Endothelial cell of umbilical vein (primary cell): ENCODE data around the gene PTGDS. TPM values are rescaled to one million over a fixed set of nuclear protein-coding genes. Genes with fewer than 3 reads are reported as not detected.

Source experiments
- BruUV-seq: library from RNA; stranded (reverse); fragments of 400-500 nt; replicated peaks from 2 replicates; lab custom pipeline; 2021; lab: Mats Ljungman, UMichigan
- CTCF ChIA-PET: fragments of 300-600, 350-600 bp; sonication (Branson Sonifier 250); formaldehyde crosslinking; loops from one replicate; lab custom pipeline; 2021; ENCODE audit warnings: antibody characterized with exemption, inconsistent platforms; lab: Charles Lee
- POLR2A ChIA-PET: fragments of 300-600, 350-600 bp; sonication (Branson Sonifier 250); formaldehyde crosslinking; loops from one replicate; lab custom pipeline; 2021; ENCODE audit warnings: antibody characterized with exemption, inconsistent platforms; lab: Charles Lee
- DNase-seq: peaks from one replicate; pipeline ENCODE4 v3.0.0-alpha.2; 2011; ENCODE audit warnings: low read depth, low spot score
- FAIRE-seq: peaks from 2 replicates; lab custom pipeline; 2011; peaks lifted over from hg19 to GRCh38; lab: Jason Lieb, UNC
- H2AFZ ChIP-seq: 2 replicates; pipeline ENCODE4 v1.6.0; 2012; ENCODE audit warnings: low read depth, low read length, control low read depth, inconsistent platforms
- H3K27ac ChIP-seq: 2 replicates; pipeline ENCODE4 v1.5.1; 2011; ENCODE audit warnings: low read depth, mild to moderate bottlenecking, control low read depth, low read length, moderate library complexity; ENCODE audit not compliant: insufficient read depth
- H3K27me3 ChIP-seq, 2 experiments: 2 replicates each; pipeline versions ENCODE4 v1.6.0 to v1.6.1; 2011; ENCODE audit warnings: low read length in 2 of 2, mixed read lengths in 1 of 2; ENCODE audit not compliant: control insufficient read depth in 2 of 2, insufficient read depth in 2 of 2
- H3K36me3 ChIP-seq, 2 experiments: 2 replicates in 1 of 2; 3 replicates in 1 of 2; pipeline ENCODE4 v1.5.1; 2011; ENCODE audit warnings: low read length in 2 of 2, mild to moderate bottlenecking in 1 of 2, moderate library complexity in 1 of 2; ENCODE audit not compliant: control insufficient read depth in 2 of 2, insufficient read depth in 2 of 2; ENCODE audit errors: extremely low read depth in 1 of 2
- H3K4me1 ChIP-seq: 3 replicates; pipeline ENCODE4 v1.5.1; 2011; ENCODE audit warnings: mild to moderate bottlenecking, low read length; ENCODE audit not compliant: control insufficient read depth, insufficient read depth; ENCODE audit errors: extremely low read depth
- H3K4me2 ChIP-seq: 2 replicates; pipeline ENCODE4 v1.6.1; 2011; ENCODE audit warnings: low read length, control low read depth, mixed read lengths; ENCODE audit not compliant: insufficient read depth
- H3K4me3 ChIP-seq, 3 experiments: fragments of 200-600 bp in 1 of 3; sonication (generic), shearing (Covaris generic) in 1 of 3; replicated peaks in 1 of 3; 2 replicates each; pipeline ENCODE4 v1.5.1; 2011 to 2016; ENCODE audit warnings: control low read depth in 3 of 3, low read length in 3 of 3, mild to moderate bottlenecking in 2 of 3, inconsistent platforms in 1 of 3, low read depth in 1 of 3, moderate library complexity in 1 of 3; ENCODE audit not compliant: insufficient read depth in 1 of 3
- H3K79me2 ChIP-seq: 2 replicates; pipeline ENCODE4 v1.6.0; 2012; ENCODE audit warnings: low read length, inconsistent platforms; ENCODE audit not compliant: control insufficient read depth, insufficient read depth
- H3K9ac ChIP-seq: replicated peaks from 2 replicates; pipeline ENCODE3; 2011; ENCODE audit warnings: low read length, control low read depth; ENCODE audit not compliant: insufficient read depth; ENCODE audit errors: extremely low read depth
- H3K9me1 ChIP-seq: replicated peaks from 3 replicates; pipeline ENCODE4 v1.6.0; 2011; ENCODE audit warnings: mild to moderate bottlenecking, low read length; ENCODE audit not compliant: control insufficient read depth, insufficient read depth; ENCODE audit errors: extremely low read depth
- H3K9me3 ChIP-seq: replicated peaks from 2 replicates; pipeline ENCODE4 v1.5.1; 2012; ENCODE audit warnings: low read length, inconsistent platforms; ENCODE audit not compliant: control insufficient read depth, insufficient read depth
- H4K20me1 ChIP-seq: replicated peaks from 2 replicates; pipeline ENCODE3; 2011; ENCODE audit warnings: mild to moderate bottlenecking, low read length; ENCODE audit not compliant: control insufficient read depth, insufficient read depth; ENCODE audit errors: extremely low read depth
- CTCF ChIP-seq, 2 donors: IDR thresholded peaks; 1 replicate in 1 of 2; 2 replicates in 1 of 2; pipeline ENCODE4 v1.5.1; 2011; ENCODE audit warnings: low read length in 2 of 2, mild to moderate bottlenecking in 2 of 2, moderate library complexity in 2 of 2, control low read depth in 1 of 2, inconsistent platforms in 1 of 2, low read depth in 1 of 2; ENCODE audit not compliant: insufficient read depth in 1 of 2; ENCODE audit errors: extremely low read depth in 1 of 2
- EZH2 ChIP-seq: IDR thresholded peaks from 2 replicates; pipeline ENCODE4 v1.6.1; 2012; ENCODE audit warnings: borderline replicate concordance, low read depth, mild to moderate bottlenecking, moderate library complexity, low read length, inconsistent platforms; ENCODE audit not compliant: severe bottlenecking
- POLR2A ChIP-seq: IDR thresholded peaks from 2 replicates; pipeline ENCODE4 v1.6.1; 2012; ENCODE audit warnings: low read depth, mild to moderate bottlenecking, control low read depth, low read length
- dilution Hi-C: fragments of 300-500 bp; cut with MboI; formaldehyde crosslinking; loops from one replicate; pipeline ENCODE4 v1.15.0; 2019; ENCODE audit warnings: low sequenced_read_pairs; ENCODE audit not compliant: extremely low pct_ligation_motif_present
- intact Hi-C: fragments of 100-400 bp; cut with micrococcal nuclease; formaldehyde crosslinking; loops from one replicate; pipeline ENCODE4 v1.10.0; 2022
- polyA plus RNA-seq, 4 experiments: library from polyadenylated mRNA; depleted of rRNA in 3 of 4; stranded (reverse) in 3 of 4; unstranded in 1 of 4; fragments of >200 nt; gene quantifications; 2 replicates each; pipeline versions ENCODE4 v1.2.1 to v1.2.3, GENCODE V29; 2011 to 2012; ENCODE audit warnings: missing spikeins in 1 of 4
- total RNA-seq: library from RNA; stranded (reverse); gene quantifications from 2 replicates; pipeline ENCODE4 v1.2.3, GENCODE V29; 2021

Gene PTGDS
- total and polyA plus RNA-seq, 2 donors (not counting 3 experiments of a cell fraction or from before 2014, with no cell fraction given): not detected

GRCh38 chr9:136975644-136976043 lies 1.7 kb upstream of the PTGDS start:
- dilution Hi-C loops: no loop called here

More at GRCh38 chr9:136975644-136976043, 1.7 kb upstream of the PTGDS start:
- Histone ChIP-seq H3K4me3 (no peak overlapping the region), H3K9me1 (no peaks in the 10 kb centered on the region), H3K9ac (no peak overlapping the region), H3K36me3 (no peaks in the 10 kb centered on the region), H3K9me3 (no peaks in the 10 kb centered on the region), H3K4me2 (no peak overlapping the region), H4K20me1 (no peaks in the 10 kb centered on the region), H3K4me1 (no peaks in the 10 kb centered on the region), H2AFZ (no peak overlapping the region), H3K27me3 (no peaks in the 10 kb centered on the region), H3K79me2 (no peaks in the 10 kb centered on the region), H3K27ac (no peak overlapping the region)
- no TSS peak for BruUV-seq
- FAIRE-seq: no peak
- POLR2A ChIA-PET: no interaction called here
- CTCF ChIA-PET: interaction anchor here (1.2 to 1.8 kb wide), 5 partner anchors 11 to 60 kb away, joined by 5 to 9 read pairs (median 6); partner anchors contain the start of gene PAXX
- intact Hi-C loops: no loop called here
- TF ChIP-seq POLR2A (no peak), CTCF (IDR thresholded peaks at IDR 0.05; ENCODE audit: extremely low read depth in 1 of 2, insufficient read depth in 1 of 2, low read depth in 1 of 2, low read length in 2 of 2) (peak; percentile 24 to 35), EZH2 (no peak)
- no peak for DNase-seq
